Endothelial cell of umbilical vein (primary cell): ENCODE data around the gene RCAN1. TPM values are rescaled to one million over a fixed set of nuclear protein-coding genes. Genes with fewer than 3 reads are reported as not detected.

Source experiments
- BruUV-seq: library from RNA; stranded (reverse); fragments of 400-500 nt; replicated peaks from 2 replicates; lab custom pipeline; 2021; lab: Mats Ljungman, UMichigan
- CTCF ChIA-PET: fragments of 300-600, 350-600 bp; sonication (Branson Sonifier 250); formaldehyde crosslinking; loops from one replicate; lab custom pipeline; 2021; ENCODE audit warnings: antibody characterized with exemption, inconsistent platforms; lab: Charles Lee
- POLR2A ChIA-PET: fragments of 300-600, 350-600 bp; sonication (Branson Sonifier 250); formaldehyde crosslinking; loops from one replicate; lab custom pipeline; 2021; ENCODE audit warnings: antibody characterized with exemption, inconsistent platforms; lab: Charles Lee
- DNase-seq: peaks from one replicate; pipeline ENCODE4 v3.0.0-alpha.2; 2011; ENCODE audit warnings: low read depth, low spot score
- FAIRE-seq: peaks from 2 replicates; lab custom pipeline; 2011; peaks lifted over from hg19 to GRCh38; lab: Jason Lieb, UNC
- H2AFZ ChIP-seq: 2 replicates; pipeline ENCODE4 v1.6.0; 2012; ENCODE audit warnings: low read depth, low read length, control low read depth, inconsistent platforms
- H3K27ac ChIP-seq: 2 replicates; pipeline ENCODE4 v1.5.1; 2011; ENCODE audit warnings: low read depth, mild to moderate bottlenecking, control low read depth, low read length, moderate library complexity; ENCODE audit not compliant: insufficient read depth
- H3K27me3 ChIP-seq, 2 experiments: 2 replicates each; pipeline versions ENCODE4 v1.6.0 to v1.6.1; 2011; ENCODE audit warnings: low read length in 2 of 2, mixed read lengths in 1 of 2; ENCODE audit not compliant: control insufficient read depth in 2 of 2, insufficient read depth in 2 of 2
- H3K36me3 ChIP-seq, 2 experiments: 2 replicates in 1 of 2; 3 replicates in 1 of 2; pipeline ENCODE4 v1.5.1; 2011; ENCODE audit warnings: low read length in 2 of 2, mild to moderate bottlenecking in 1 of 2, moderate library complexity in 1 of 2; ENCODE audit not compliant: control insufficient read depth in 2 of 2, insufficient read depth in 2 of 2; ENCODE audit errors: extremely low read depth in 1 of 2
- H3K4me1 ChIP-seq: 3 replicates; pipeline ENCODE4 v1.5.1; 2011; ENCODE audit warnings: mild to moderate bottlenecking, low read length; ENCODE audit not compliant: control insufficient read depth, insufficient read depth; ENCODE audit errors: extremely low read depth
- H3K4me2 ChIP-seq: 2 replicates; pipeline ENCODE4 v1.6.1; 2011; ENCODE audit warnings: low read length, control low read depth, mixed read lengths; ENCODE audit not compliant: insufficient read depth
- H3K4me3 ChIP-seq, 3 experiments: fragments of 200-600 bp in 1 of 3; sonication (generic), shearing (Covaris generic) in 1 of 3; replicated peaks in 1 of 3; 2 replicates each; pipeline ENCODE4 v1.5.1; 2011 to 2016; ENCODE audit warnings: control low read depth in 3 of 3, low read length in 3 of 3, mild to moderate bottlenecking in 2 of 3, inconsistent platforms in 1 of 3, low read depth in 1 of 3, moderate library complexity in 1 of 3; ENCODE audit not compliant: insufficient read depth in 1 of 3
- H3K79me2 ChIP-seq: 2 replicates; pipeline ENCODE4 v1.6.0; 2012; ENCODE audit warnings: low read length, inconsistent platforms; ENCODE audit not compliant: control insufficient read depth, insufficient read depth
- H3K9ac ChIP-seq: replicated peaks from 2 replicates; pipeline ENCODE3; 2011; ENCODE audit warnings: low read length, control low read depth; ENCODE audit not compliant: insufficient read depth; ENCODE audit errors: extremely low read depth
- H3K9me1 ChIP-seq: replicated peaks from 3 replicates; pipeline ENCODE4 v1.6.0; 2011; ENCODE audit warnings: mild to moderate bottlenecking, low read length; ENCODE audit not compliant: control insufficient read depth, insufficient read depth; ENCODE audit errors: extremely low read depth
- H3K9me3 ChIP-seq: replicated peaks from 2 replicates; pipeline ENCODE4 v1.5.1; 2012; ENCODE audit warnings: low read length, inconsistent platforms; ENCODE audit not compliant: control insufficient read depth, insufficient read depth
- H4K20me1 ChIP-seq: replicated peaks from 2 replicates; pipeline ENCODE3; 2011; ENCODE audit warnings: mild to moderate bottlenecking, low read length; ENCODE audit not compliant: control insufficient read depth, insufficient read depth; ENCODE audit errors: extremely low read depth
- EZH2 ChIP-seq: IDR thresholded peaks from 2 replicates; pipeline ENCODE4 v1.6.1; 2012; ENCODE audit warnings: borderline replicate concordance, low read depth, mild to moderate bottlenecking, moderate library complexity, low read length, inconsistent platforms; ENCODE audit not compliant: severe bottlenecking
- FOS ChIP-seq: IDR thresholded peaks from 2 replicates; pipeline ENCODE4 v1.6.1; 2011; ENCODE audit warnings: mild to moderate bottlenecking, low read length, moderate library complexity, borderline replicate concordance; ENCODE audit not compliant: insufficient read depth
- GATA2 ChIP-seq: IDR thresholded peaks from 2 replicates; pipeline ENCODE4 v1.7.0; 2011; ENCODE audit warnings: low read depth, mild to moderate bottlenecking, moderate library complexity, mixed read lengths, low read length; ENCODE audit not compliant: insufficient read length, insufficient read depth
- JUN ChIP-seq: IDR thresholded peaks from 2 replicates; pipeline ENCODE4 v1.6.1; 2011; ENCODE audit warnings: borderline replicate concordance, low read depth; ENCODE audit not compliant: insufficient read length, insufficient read depth
- MAX ChIP-seq: IDR thresholded peaks from 2 replicates; pipeline ENCODE4 v1.6.1; 2011; ENCODE audit not compliant: insufficient read depth, insufficient read length
- MYC ChIP-seq: IDR thresholded peaks from one replicate; pipeline ENCODE4 v1.6.1; 2011; ENCODE audit warnings: mild to moderate bottlenecking, low read depth, low read length
- POLR2A ChIP-seq: IDR thresholded peaks from 2 replicates; pipeline ENCODE4 v1.6.1; 2012; ENCODE audit warnings: low read depth, mild to moderate bottlenecking, control low read depth, low read length
- POLR2AphosphoS5 ChIP-seq: IDR thresholded peaks from 2 replicates; pipeline ENCODE4 v1.6.1; 2012; ENCODE audit warnings: low read depth, mild to moderate bottlenecking, control low read depth, low read length, moderate library complexity; ENCODE audit not compliant: insufficient read depth
- dilution Hi-C: fragments of 300-500 bp; cut with MboI; formaldehyde crosslinking; loops from one replicate; pipeline ENCODE4 v1.15.0; 2019; ENCODE audit warnings: low sequenced_read_pairs; ENCODE audit not compliant: extremely low pct_ligation_motif_present
- intact Hi-C: fragments of 100-400 bp; cut with micrococcal nuclease; formaldehyde crosslinking; loops from one replicate; pipeline ENCODE4 v1.10.0; 2022
- polyA plus RNA-seq, 4 experiments: library from polyadenylated mRNA; depleted of rRNA in 3 of 4; stranded (reverse) in 3 of 4; unstranded in 1 of 4; fragments of >200 nt; gene quantifications; 2 replicates each; pipeline versions ENCODE4 v1.2.1 to v1.2.3, GENCODE V29; 2011 to 2012; ENCODE audit warnings: missing spikeins in 1 of 4
- total RNA-seq: library from RNA; stranded (reverse); gene quantifications from 2 replicates; pipeline ENCODE4 v1.2.3, GENCODE V29; 2021
- TF ChIP-seq, protein P1 (sequence below), 2 donors: IDR thresholded peaks; 1 replicate in 1 of 2; 2 replicates in 1 of 2; pipeline ENCODE4 v1.5.1; 2011; ENCODE audit warnings: low read length in 2 of 2, mild to moderate bottlenecking in 2 of 2, moderate library complexity in 2 of 2, control low read depth in 1 of 2, inconsistent platforms in 1 of 2, low read depth in 1 of 2; ENCODE audit not compliant: insufficient read depth in 1 of 2; ENCODE audit errors: extremely low read depth in 1 of 2

The RCAN1 gene
- total and polyA plus RNA-seq, 2 donors (not counting 3 experiments of a cell fraction or from before 2014, with no cell fraction given) = 9.7 to 16.5 TPM

GRCh38 chr21:34598931-34599400 lies 15.9 kb downstream of the RCAN1 start:
- ChIA-PET CTCF (interaction anchor here (0.9 to 1.3 kb wide), 2 partner anchors 16 to 88 kb away, joined by 3 to 4 read pairs; no protein-coding TSS in a partner anchor), POLR2A (no interaction called here)
- DNase-seq (no peak), FAIRE-seq (no peak)
- Histone ChIP-seq H3K27me3 (no peaks in the 10 kb centered on the region), H3K36me3 (no peaks in the 10 kb centered on the region), H2AFZ (no peak overlapping the region), H3K4me1 (no peaks in the 10 kb centered on the region), H3K9me1 (no peaks in the 10 kb centered on the region), H3K79me2 (no peaks in the 10 kb centered on the region), H3K27ac (no peak overlapping the region), H3K4me3 (no peak overlapping the region), H3K9ac (no peak overlapping the region), H3K9me3 (no peaks in the 10 kb centered on the region), H3K4me2 (no peak overlapping the region), H4K20me1 (no peaks in the 10 kb centered on the region)
- intact Hi-C loops (no loop called here), dilution Hi-C loops (no loop called here)
- no TSS peak for BruUV-seq
- TF ChIP-seq GATA2 (no peak), EZH2 (no peak), FOS (no peak), JUN (no peak), MYC (no peak), MAX (no peak), POLR2AphosphoS5 (no peak), POLR2A (no peak)
- TF ChIP-seq, protein P1, sequence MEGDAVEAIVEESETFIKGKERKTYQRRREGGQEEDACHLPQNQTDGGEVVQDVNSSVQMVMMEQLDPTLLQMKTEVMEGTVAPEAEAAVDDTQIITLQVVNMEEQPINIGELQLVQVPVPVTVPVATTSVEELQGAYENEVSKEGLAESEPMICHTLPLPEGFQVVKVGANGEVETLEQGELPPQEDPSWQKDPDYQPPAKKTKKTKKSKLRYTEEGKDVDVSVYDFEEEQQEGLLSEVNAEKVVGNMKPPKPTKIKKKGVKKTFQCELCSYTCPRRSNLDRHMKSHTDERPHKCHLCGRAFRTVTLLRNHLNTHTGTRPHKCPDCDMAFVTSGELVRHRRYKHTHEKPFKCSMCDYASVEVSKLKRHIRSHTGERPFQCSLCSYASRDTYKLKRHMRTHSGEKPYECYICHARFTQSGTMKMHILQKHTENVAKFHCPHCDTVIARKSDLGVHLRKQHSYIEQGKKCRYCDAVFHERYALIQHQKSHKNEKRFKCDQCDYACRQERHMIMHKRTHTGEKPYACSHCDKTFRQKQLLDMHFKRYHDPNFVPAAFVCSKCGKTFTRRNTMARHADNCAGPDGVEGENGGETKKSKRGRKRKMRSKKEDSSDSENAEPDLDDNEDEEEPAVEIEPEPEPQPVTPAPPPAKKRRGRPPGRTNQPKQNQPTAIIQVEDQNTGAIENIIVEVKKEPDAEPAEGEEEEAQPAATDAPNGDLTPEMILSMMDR (IDR thresholded peaks at IDR 0.05; ENCODE audit: extremely low read depth in 1 of 2, insufficient read depth in 1 of 2, low read depth in 1 of 2, low read length in 2 of 2) = no peak
